Loucy (cell line): Measurements from ENCODE around the gene MARK3.
A peak's percentile ranks its signal among the peaks of the same experiment; 100 is the strongest.
"Not testable (repeated sequence)": the region's sequence is repeated elsewhere in the genome, so short reads cannot be mapped to it uniquely, and the experiment has no call there.

Source experiments
- H2AFZ ChIP-seq: fragments of 200-600 bp; sonication (generic); 2 replicates; pipeline ENCODE4 v1.6.0; 2016; ENCODE audit warnings: antibody characterized with exemption, mild to moderate bottlenecking, low read length, moderate library complexity
- H3F3A ChIP-seq: fragments of 200-600 bp; 2 replicates; pipeline ENCODE4 v1.6.0; 2016; ENCODE audit warnings: antibody characterized with exemption, low read depth, mild to moderate bottlenecking
- H3K27me3 ChIP-seq: fragments of 200-600 bp; sonication (generic); 2 replicates; pipeline ENCODE4 v1.6.1; 2014; ENCODE audit warnings: low read length, mild to moderate bottlenecking; ENCODE audit not compliant: insufficient read depth, poor library complexity, severe bottlenecking
- H3K36me3 ChIP-seq: fragments of 200-600 bp; sonication (generic); 2 replicates; pipeline ENCODE4 v1.6.1; 2016; ENCODE audit warnings: low read length; ENCODE audit not compliant: insufficient read depth
- H3K4me1 ChIP-seq: fragments of 200-600 bp; sonication (generic); 2 replicates; pipeline ENCODE4 v1.5.1; 2014; ENCODE audit warnings: low read length, mild to moderate bottlenecking; ENCODE audit not compliant: insufficient read depth, poor library complexity, severe bottlenecking
- H3K4me2 ChIP-seq: fragments of 200-600 bp; sonication (generic); 2 replicates; pipeline ENCODE4 v1.6.0; 2014; ENCODE audit warnings: antibody characterized with exemption, low read length, low read depth, mild to moderate bottlenecking; ENCODE audit not compliant: poor library complexity, severe bottlenecking
- H3K4me3 ChIP-seq: fragments of 200-600 bp; sonication (generic); 2 replicates; pipeline ENCODE4 v1.5.1; 2014; ENCODE audit warnings: low read length, mild to moderate bottlenecking, mixed read lengths; ENCODE audit not compliant: poor library complexity, severe bottlenecking
- H3K79me2 ChIP-seq: fragments of 200-600 bp; sonication (generic); 2 replicates; pipeline ENCODE4 v1.6.1; 2014; ENCODE audit warnings: low read length; ENCODE audit not compliant: insufficient read depth
- H3K9ac ChIP-seq: fragments of 200-600 bp; sonication (generic); 2 replicates; pipeline ENCODE4 v1.6.0; 2014; ENCODE audit warnings: mild to moderate bottlenecking, low read depth, low read length, moderate library complexity; ENCODE audit not compliant: poor library complexity, severe bottlenecking
- H3K9me2 ChIP-seq: fragments of 200-600 bp; sonication (generic); replicated peaks from 2 replicates; pipeline ENCODE4 v1.6.1; 2016; ENCODE audit warnings: low read depth, low read length, mixed read lengths
- H3K9me3 ChIP-seq: fragments of 200-600 bp; sonication (generic); 2 replicates; pipeline ENCODE4 v1.6.1; 2014; ENCODE audit warnings: mild to moderate bottlenecking, antibody characterized with exemption, low read length, low read depth; ENCODE audit not compliant: insufficient read depth
- H4K20me1 ChIP-seq: fragments of 200-600 bp; sonication (generic); 2 replicates; pipeline ENCODE4 v1.6.0; 2014; ENCODE audit warnings: antibody characterized with exemption, low read length, mild to moderate bottlenecking; ENCODE audit not compliant: insufficient read depth, poor library complexity, severe bottlenecking
- EZH2phosphoT487 ChIP-seq: fragments of 200-600 bp; IDR thresholded peaks from 2 replicates; pipeline ENCODE4 v1.6.1; 2018; ENCODE audit warnings: antibody characterized with exemption, mild to moderate bottlenecking, moderate library complexity, borderline replicate concordance
- TF ChIP-seq, protein P1 (sequence below): fragments of 200-600 bp; sonication (generic); conservative IDR thresholded peaks from 2 replicates; pipeline ENCODE4 v1.5.1; 2014; ENCODE audit warnings: mild to moderate bottlenecking, antibody characterized with exemption, low read length

Gene MARK3

DNA sequence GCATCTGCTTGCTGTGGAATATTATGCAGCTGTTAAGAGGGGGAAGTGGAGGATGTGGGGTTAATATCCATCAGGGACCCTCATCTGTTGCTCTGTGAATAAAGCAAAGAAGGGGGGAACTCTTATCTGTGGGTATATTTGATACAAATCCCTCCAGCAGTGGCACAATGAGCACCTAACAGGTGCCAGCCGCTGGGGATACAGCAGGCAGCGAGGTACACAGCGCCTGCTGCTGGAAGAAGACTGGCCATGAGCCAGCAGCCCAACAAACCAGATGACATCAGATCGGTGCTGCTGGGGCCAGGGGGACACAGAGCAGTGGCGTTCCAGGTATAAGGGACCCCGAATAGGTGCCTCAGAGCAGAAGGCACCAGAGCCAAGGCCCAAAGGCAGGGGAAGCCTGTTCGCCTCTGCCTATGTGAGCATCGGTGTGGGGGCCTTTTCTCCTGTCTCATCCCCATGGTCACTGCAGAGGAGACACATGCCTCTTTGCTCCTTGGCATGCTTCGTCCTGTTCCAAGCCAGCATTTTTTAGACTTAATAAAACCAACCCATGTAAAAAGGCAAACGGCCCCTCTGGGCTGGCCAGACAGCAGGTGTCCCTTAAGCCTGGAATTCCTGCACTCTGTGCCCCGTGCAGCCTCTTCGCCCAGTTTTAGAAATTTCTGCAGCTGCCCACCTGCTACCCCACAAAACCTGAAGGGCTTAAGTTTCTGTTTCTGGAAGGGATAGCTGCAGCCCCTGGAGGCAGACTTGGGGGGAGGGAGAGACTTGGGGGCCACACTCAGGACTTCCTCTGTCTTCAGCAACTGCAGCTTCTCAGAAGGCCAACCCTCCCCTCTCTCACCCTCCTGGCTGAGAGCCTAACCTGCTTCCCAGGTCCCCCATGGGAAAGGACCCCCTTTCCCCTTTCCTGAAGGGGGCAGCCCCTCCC lies 139.1 kb downstream of the MARK3 start:
- H3K4me3 ChIP-seq: no peak overlapping the region

DNA sequence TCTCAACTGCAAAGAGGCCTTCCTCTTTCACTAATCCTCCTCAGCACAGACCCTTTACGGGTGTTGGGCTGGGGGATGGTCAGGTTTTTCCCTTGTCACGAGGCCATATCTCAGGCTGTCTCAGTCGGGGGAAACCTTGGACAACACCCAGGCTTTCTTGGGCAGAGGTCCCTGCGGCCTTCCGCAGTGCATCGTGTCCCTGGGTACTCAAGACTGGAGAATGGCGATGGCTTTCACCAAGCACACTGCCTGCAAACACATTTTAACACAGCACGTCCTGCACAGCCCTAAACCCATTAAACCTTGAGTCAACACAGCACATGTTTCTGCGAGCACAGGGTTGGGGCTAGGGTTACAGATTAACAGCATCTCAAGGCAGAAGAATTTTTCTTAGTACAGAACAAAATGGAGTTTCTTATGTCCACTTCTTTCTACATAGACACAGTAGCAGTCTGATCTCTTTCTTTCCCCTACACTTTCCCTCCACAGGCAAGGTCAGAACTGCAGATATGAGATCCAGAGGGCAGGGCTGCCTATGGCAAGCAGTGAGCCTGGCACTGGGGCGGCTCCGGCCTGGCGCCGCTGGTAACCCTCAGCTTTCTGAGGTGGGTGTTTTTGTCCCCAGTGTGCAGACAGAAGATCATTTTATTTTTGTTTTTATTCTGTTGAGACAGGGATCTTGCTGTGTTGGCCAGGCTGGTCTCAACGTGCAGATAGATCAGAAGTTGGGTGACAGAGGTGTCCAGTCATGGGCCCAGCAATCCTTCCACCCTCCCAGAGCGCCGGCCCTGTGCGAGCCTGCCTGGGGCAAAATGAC lies 140.4 kb downstream of the MARK3 start:
- not testable (repeated sequence) for H3K36me3 ChIP-seq, H2AFZ ChIP-seq, H3K27me3 ChIP-seq, H3K4me3 ChIP-seq, H3F3A ChIP-seq, H4K20me1 ChIP-seq, H3K4me2 ChIP-seq, H3K9me2 ChIP-seq, H3K9ac ChIP-seq, H3K9me3 ChIP-seq
- Histone ChIP-seq H3K79me2 (peaks cover 25% of the 10 kb centered on the region; the same call in 1 of the 2 replicates), H3K4me1 (peaks cover 10% of the 10 kb centered on the region)

More for the DNA sequence above, 139.1 kb downstream of the MARK3 start:
- Histone ChIP-seq H3K4me1 (peaks cover 12% of the 10 kb centered on the region), H3F3A (no peaks in the 10 kb centered on the region), H4K20me1 (no peaks in the 10 kb centered on the region), H3K36me3 (no peaks in the 10 kb centered on the region), H2AFZ (no peak overlapping the region), H3K9me3 (no peaks in the 10 kb centered on the region), H3K27me3 (no peaks in the 10 kb centered on the region), H3K9ac (no peak overlapping the region), H3K9me2 (no peaks in the 10 kb centered on the region), H3K4me2 (no peak overlapping the region), H3K79me2 (peaks cover 12% of the 10 kb centered on the region; the same call in 1 of the 2 replicates)
- TF ChIP-seq EZH2phosphoT487: no peak
- TF ChIP-seq, protein P1, sequence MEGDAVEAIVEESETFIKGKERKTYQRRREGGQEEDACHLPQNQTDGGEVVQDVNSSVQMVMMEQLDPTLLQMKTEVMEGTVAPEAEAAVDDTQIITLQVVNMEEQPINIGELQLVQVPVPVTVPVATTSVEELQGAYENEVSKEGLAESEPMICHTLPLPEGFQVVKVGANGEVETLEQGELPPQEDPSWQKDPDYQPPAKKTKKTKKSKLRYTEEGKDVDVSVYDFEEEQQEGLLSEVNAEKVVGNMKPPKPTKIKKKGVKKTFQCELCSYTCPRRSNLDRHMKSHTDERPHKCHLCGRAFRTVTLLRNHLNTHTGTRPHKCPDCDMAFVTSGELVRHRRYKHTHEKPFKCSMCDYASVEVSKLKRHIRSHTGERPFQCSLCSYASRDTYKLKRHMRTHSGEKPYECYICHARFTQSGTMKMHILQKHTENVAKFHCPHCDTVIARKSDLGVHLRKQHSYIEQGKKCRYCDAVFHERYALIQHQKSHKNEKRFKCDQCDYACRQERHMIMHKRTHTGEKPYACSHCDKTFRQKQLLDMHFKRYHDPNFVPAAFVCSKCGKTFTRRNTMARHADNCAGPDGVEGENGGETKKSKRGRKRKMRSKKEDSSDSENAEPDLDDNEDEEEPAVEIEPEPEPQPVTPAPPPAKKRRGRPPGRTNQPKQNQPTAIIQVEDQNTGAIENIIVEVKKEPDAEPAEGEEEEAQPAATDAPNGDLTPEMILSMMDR: peak; percentile 35; the same call in 1 of the 2 replicates

DNA sequence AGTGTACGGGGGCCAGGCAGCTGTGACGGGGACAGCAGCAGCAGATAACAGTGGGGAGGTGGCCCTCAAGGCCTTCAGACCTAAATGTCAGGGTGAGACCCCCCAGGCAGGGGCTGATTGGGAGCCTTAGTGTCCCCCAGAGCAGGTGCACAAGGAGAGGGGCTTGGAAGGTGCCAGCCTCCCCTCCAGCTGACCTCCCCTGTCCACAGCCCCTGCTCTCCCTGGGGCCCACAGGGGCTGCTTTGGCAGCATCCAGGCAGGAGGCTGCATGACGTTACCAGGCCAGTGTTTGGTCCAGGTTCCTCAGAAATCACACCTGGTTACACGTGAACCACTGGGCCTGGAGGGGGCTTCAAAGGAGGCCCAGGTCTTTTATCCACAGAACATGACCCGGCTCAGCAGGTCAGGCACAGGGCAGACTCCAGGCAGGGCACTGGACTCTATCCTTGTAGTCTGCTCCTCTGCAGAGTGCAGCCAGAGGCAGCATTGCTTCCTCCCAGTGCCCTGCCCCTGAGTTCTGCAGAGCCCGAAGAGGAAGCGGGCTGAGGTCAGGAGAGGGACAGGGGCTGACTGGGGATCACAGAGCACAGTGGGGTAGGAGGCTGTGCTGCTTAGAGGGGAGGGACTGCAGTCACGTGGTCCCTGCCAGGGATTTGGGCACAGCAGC lies 141.2 kb downstream of the MARK3 start:
- Histone ChIP-seq H3K4me1 (peaks cover 13% of the 10 kb centered on the region), H3K79me2 (peaks cover 31% of the 10 kb centered on the region; the same call in 1 of the 2 replicates)
- TF ChIP-seq, protein P1: no peak
- no peak for TF ChIP-seq EZH2phosphoT487

More for the DNA sequence above, 141.2 kb downstream of the MARK3 start:
- H3K4me2 ChIP-seq: no peak overlapping the region
- H3K9me3 ChIP-seq: no peaks in the 10 kb centered on the region
- H3K36me3 ChIP-seq: no peaks in the 10 kb centered on the region
- H3F3A ChIP-seq: no peaks in the 10 kb centered on the region
- peaks cover 8% of the 10 kb centered on the region for H4K20me1 ChIP-seq
- no peaks in the 10 kb centered on the region for H3K9me2 ChIP-seq
- H3K27me3 ChIP-seq: no peaks in the 10 kb centered on the region
- H2AFZ ChIP-seq: no peak overlapping the region
- H3K4me3 ChIP-seq: no peak overlapping the region
- no peak overlapping the region for H3K9ac ChIP-seq
